ENCODE results near the gene SUPT6H. TPM values are rescaled to one million over a fixed set of nuclear protein-coding genes. Genes with fewer than 3 reads are reported as not detected.
A peak's percentile ranks its signal among the peaks of the same experiment; 100 is the strongest.

Gene SUPT6H
- total RNA-seq, 1 donor from 2014 or later, result 106 TPM

GRCh38 chr17:28689011-28689410, 27.0 kb downstream of the SUPT6H start:
- H3K36me3 Mint-ChIP-seq (ENCODE audit: low read depth), result peaks cover 65% of the 10 kb centered on the region
- H3K4me1 Mint-ChIP-seq (ENCODE audit: low read depth), result no peaks in the 10 kb centered on the region
- no peak for DNase-seq (ENCODE audit: low spot score)
- no peak overlapping the region for H3K4me3 Mint-ChIP-seq
- H3K9me3 Mint-ChIP-seq, result no peaks in the 10 kb centered on the region
- no peak overlapping the region for H3K27ac Mint-ChIP-seq
- intact Hi-C loops (cut with micrococcal nuclease), result no loop called here
- no peaks in the 10 kb centered on the region for H3K27me3 Mint-ChIP-seq (ENCODE audit: insufficient read depth)

- peaks cover 47% of the 10 kb centered on the region for H3K36me3 Mint-ChIP-seq (ENCODE audit: low read depth)
- no peaks in the 10 kb centered on the region for H3K4me1 Mint-ChIP-seq (ENCODE audit: low read depth)
- no peaks in the 10 kb centered on the region for H3K9me3 Mint-ChIP-seq
- DNase-seq (ENCODE audit: low spot score), result no peak
- intact Hi-C loops (cut with micrococcal nuclease), result no loop called here
- no peaks in the 10 kb centered on the region for H3K27me3 Mint-ChIP-seq (ENCODE audit: insufficient read depth)
- H3K27ac Mint-ChIP-seq, result peak overlapping the region; percentile 12
- H3K4me3 Mint-ChIP-seq, result no peak overlapping the region
These were observed 31.9 kb downstream of the SUPT6H start for GRCh38 chr17:28693869-28694268.

- intact Hi-C loops (cut with micrococcal nuclease), result no loop called here
- H3K4me3 Mint-ChIP-seq, result no peak overlapping the region
- DNase-seq (ENCODE audit: low spot score), result no peak
- no peaks in the 10 kb centered on the region for H3K4me1 Mint-ChIP-seq (ENCODE audit: low read depth)
- H3K27ac Mint-ChIP-seq, result no peak overlapping the region
- H3K36me3 Mint-ChIP-seq (ENCODE audit: low read depth), result peaks cover 50% of the 10 kb centered on the region
- H3K9me3 Mint-ChIP-seq, result no peaks in the 10 kb centered on the region
- H3K27me3 Mint-ChIP-seq (ENCODE audit: insufficient read depth), result no peaks in the 10 kb centered on the region
These were observed 36.4 kb downstream of the SUPT6H start for GRCh38 chr17:28698253-28698941.

- peaks cover 44% of the 10 kb centered on the region for H3K36me3 Mint-ChIP-seq (ENCODE audit: low read depth)
- no peak for DNase-seq (ENCODE audit: low spot score)
- no peak overlapping the region for H3K27ac Mint-ChIP-seq
- no peak overlapping the region for H3K4me3 Mint-ChIP-seq
- intact Hi-C loops (cut with micrococcal nuclease), result no loop called here
- no peaks in the 10 kb centered on the region for H3K9me3 Mint-ChIP-seq
- no peaks in the 10 kb centered on the region for H3K27me3 Mint-ChIP-seq (ENCODE audit: insufficient read depth)
- no peaks in the 10 kb centered on the region for H3K4me1 Mint-ChIP-seq (ENCODE audit: low read depth)
These were observed 38.3 kb downstream of the SUPT6H start for GRCh38 chr17:28700278-28700677.

GRCh38 chr17:28700830-28701492, 39.0 kb downstream of the SUPT6H start:
- peaks cover 45% of the 10 kb centered on the region for H3K36me3 Mint-ChIP-seq (ENCODE audit: low read depth)
- no peak for DNase-seq (ENCODE audit: low spot score)
- H3K27ac Mint-ChIP-seq, result no peak overlapping the region
- H3K9me3 Mint-ChIP-seq, result no peaks in the 10 kb centered on the region
- H3K27me3 Mint-ChIP-seq (ENCODE audit: insufficient read depth), result no peaks in the 10 kb centered on the region
- intact Hi-C loops (cut with micrococcal nuclease), result no loop called here
- H3K4me3 Mint-ChIP-seq, result no peak overlapping the region
- H3K4me1 Mint-ChIP-seq (ENCODE audit: low read depth), result no peaks in the 10 kb centered on the region

GRCh38 chr17:28702026-28702751, 40.2 kb downstream of the SUPT6H start:
- DNase-seq (ENCODE audit: low spot score), result no peak
- Mint-ChIP-seq H3K27ac (no peak overlapping the region), H3K27me3 (ENCODE audit: insufficient read depth) (no peaks in the 10 kb centered on the region), H3K4me3 (no peak overlapping the region), H3K4me1 (ENCODE audit: low read depth) (no peaks in the 10 kb centered on the region), H3K9me3 (no peaks in the 10 kb centered on the region), H3K36me3 (ENCODE audit: low read depth) (peaks cover 46% of the 10 kb centered on the region)
- intact Hi-C loops (cut with micrococcal nuclease), result no loop called here

- H3K4me1 Mint-ChIP-seq (ENCODE audit: low read depth), result no peaks in the 10 kb centered on the region
- H3K36me3 Mint-ChIP-seq (ENCODE audit: low read depth), result peaks cover 42% of the 10 kb centered on the region
- DNase-seq (ENCODE audit: low spot score), result no peak
- H3K4me3 Mint-ChIP-seq, result no peak overlapping the region
- no peaks in the 10 kb centered on the region for H3K27me3 Mint-ChIP-seq (ENCODE audit: insufficient read depth)
- intact Hi-C loops (cut with micrococcal nuclease), result no loop called here
- H3K9me3 Mint-ChIP-seq, result no peaks in the 10 kb centered on the region
- no peak overlapping the region for H3K27ac Mint-ChIP-seq
These were observed 40.7 kb downstream of the SUPT6H start for GRCh38 chr17:28702752-28703150.

GRCh38 chr17:28703552-28704218, 41.7 kb downstream of the SUPT6H start:
- Mint-ChIP-seq H3K9me3 (no peaks in the 10 kb centered on the region), H3K4me1 (ENCODE audit: low read depth) (no peaks in the 10 kb centered on the region), H3K27ac (no peak overlapping the region), H3K27me3 (ENCODE audit: insufficient read depth) (no peaks in the 10 kb centered on the region), H3K4me3 (no peak overlapping the region), H3K36me3 (ENCODE audit: low read depth) (peaks cover 37% of the 10 kb centered on the region)
- intact Hi-C loops (cut with micrococcal nuclease), result no loop called here
- no peak for DNase-seq (ENCODE audit: low spot score)

GRCh38 chr17:28704219-28704858, 42.3 kb downstream of the SUPT6H start:
- no peak for DNase-seq (ENCODE audit: low spot score)
- no peaks in the 10 kb centered on the region for H3K27me3 Mint-ChIP-seq (ENCODE audit: insufficient read depth)
- no peaks in the 10 kb centered on the region for H3K9me3 Mint-ChIP-seq
- intact Hi-C loops (cut with micrococcal nuclease), result no loop called here
- H3K27ac Mint-ChIP-seq, result no peak overlapping the region
- H3K4me1 Mint-ChIP-seq (ENCODE audit: low read depth), result no peaks in the 10 kb centered on the region
- peaks cover 36% of the 10 kb centered on the region for H3K36me3 Mint-ChIP-seq (ENCODE audit: low read depth)
- H3K4me3 Mint-ChIP-seq, result no peak overlapping the region

GRCh38 chr17:28705074-28705659, 43.2 kb downstream of the SUPT6H start:
- Mint-ChIP-seq H3K9me3 (no peaks in the 10 kb centered on the region), H3K4me3 (no peak overlapping the region), H3K36me3 (ENCODE audit: low read depth) (peaks cover 27% of the 10 kb centered on the region), H3K27ac (no peak overlapping the region), H3K4me1 (ENCODE audit: low read depth) (no peaks in the 10 kb centered on the region), H3K27me3 (ENCODE audit: insufficient read depth) (no peaks in the 10 kb centered on the region)
- DNase-seq (ENCODE audit: low spot score), result no peak
- intact Hi-C loops (cut with micrococcal nuclease), result no loop called here

- Mint-ChIP-seq H3K4me3 (no peak overlapping the region), H3K36me3 (ENCODE audit: low read depth) (peaks cover 22% of the 10 kb centered on the region), H3K27me3 (ENCODE audit: insufficient read depth) (no peaks in the 10 kb centered on the region), H3K27ac (peak overlapping the region; percentile 31), H3K4me1 (ENCODE audit: low read depth) (peaks cover 5% of the 10 kb centered on the region), H3K9me3 (no peaks in the 10 kb centered on the region)
- intact Hi-C loops (cut with micrococcal nuclease), result no loop called here
- DNase-seq (ENCODE audit: low spot score), result no peak
These were observed 43.8 kb downstream of the SUPT6H start for GRCh38 chr17:28705728-28706334.
